Activated CD8-positive, alpha-beta memory T cell treated with anti-CD3 and anti-CD28 coated beads for 48 hours (primary cell): ENCODE data around the gene LPAR1.
"Not testable (repeated sequence)": the region's sequence is repeated elsewhere in the genome, so short reads cannot be mapped to it uniquely, and the experiment has no call there.

Experiments used
- DNase-seq, 3 experiments: peaks; one replicate each; pipeline ENCODE4 v3.0.0-alpha.2; 2020; ENCODE audit warnings: low read depth in 2 of 3, low spot score in 2 of 3

LPAR1 gene

DNA sequence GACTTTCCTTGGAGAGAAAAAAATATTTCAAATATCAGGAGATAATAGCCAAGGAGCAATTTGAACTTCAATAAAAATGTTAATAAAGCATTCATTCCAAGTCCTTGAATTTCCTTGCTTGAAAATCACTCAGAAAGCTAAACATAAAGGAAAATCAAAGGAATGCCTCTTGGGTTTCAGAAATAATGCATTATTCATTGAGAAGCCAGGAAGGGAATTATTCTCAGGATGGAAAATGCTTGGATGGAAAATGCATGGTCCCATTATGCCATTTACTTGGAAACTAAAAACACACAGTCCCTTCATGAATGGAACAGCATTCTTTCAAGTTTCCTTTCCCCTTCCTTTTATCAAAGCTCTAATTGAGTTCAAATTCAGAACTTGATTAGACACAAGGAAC lies 160.9 kb downstream of the LPAR1 start:
- no peak for DNase-seq

- DNase-seq = no peak
Measured at GRCh38 chr9:110876929-110877328, 161.3 kb downstream of the LPAR1 start.

DNA sequence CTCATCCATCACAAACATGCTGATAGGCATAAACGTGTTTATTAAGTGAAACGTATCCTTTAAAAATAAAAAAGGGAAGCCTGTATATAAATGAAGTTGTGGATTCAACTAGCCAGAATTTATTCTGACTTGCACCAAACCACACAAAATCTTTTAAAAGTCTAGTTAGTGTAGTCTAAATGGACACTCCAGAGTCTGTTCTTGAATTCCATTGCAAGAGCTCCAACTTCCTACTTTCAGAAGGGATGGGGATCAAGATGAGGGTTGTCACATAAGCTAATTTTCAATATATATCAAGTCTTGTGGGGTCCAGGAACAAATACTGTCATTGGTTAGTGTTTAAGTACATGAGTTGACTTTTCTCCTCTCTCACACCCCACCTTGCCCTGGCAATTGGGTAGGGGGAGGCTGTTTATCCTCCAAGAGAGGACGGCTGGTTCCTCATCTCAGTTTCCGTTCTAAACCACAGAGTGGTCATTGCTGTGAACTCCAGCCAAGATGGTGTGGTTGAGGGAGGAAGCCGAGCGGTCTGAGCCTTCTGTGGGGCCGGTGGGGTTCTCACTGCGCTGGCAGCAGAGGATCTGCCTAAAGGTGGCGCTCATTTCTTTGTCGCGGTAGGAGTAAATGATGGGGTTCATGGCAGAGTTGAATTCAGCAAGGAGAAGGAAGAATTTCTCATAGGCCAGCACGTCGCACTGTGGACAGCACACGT lies 163.2 kb downstream of the LPAR1 start:
- DNase-seq = no peak

DNA sequence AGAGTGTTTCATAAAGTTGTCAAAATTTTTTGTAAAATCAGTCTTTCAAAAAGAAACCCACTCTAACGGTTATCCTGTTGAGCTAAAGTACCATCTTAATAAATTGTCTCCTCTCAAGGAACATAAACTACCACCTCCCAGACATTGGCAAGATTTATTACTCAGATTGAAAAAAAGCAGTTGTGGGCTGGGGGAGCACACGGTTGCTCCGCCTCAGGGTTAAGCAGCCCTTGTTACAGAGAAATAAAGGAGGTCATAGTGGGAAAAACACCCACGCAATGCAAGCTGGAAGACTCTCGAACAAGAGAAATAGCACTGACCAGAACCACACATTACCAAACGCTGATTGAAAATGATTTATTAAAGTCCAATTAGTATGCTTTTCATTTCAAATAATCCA lies 165.3 kb downstream of the LPAR1 start:
- no peak for DNase-seq

- DNase-seq = no peak
Measured at GRCh38 chr9:110871736-110872135, 166.5 kb downstream of the LPAR1 start.

GRCh38 chr9:110869931-110870330 lies 168.3 kb downstream of the LPAR1 start:
- DNase-seq = no peak

GRCh38 chr9:110864011-110864410 lies 174.3 kb downstream of the LPAR1 start:
- DNase-seq = no peak

DNA sequence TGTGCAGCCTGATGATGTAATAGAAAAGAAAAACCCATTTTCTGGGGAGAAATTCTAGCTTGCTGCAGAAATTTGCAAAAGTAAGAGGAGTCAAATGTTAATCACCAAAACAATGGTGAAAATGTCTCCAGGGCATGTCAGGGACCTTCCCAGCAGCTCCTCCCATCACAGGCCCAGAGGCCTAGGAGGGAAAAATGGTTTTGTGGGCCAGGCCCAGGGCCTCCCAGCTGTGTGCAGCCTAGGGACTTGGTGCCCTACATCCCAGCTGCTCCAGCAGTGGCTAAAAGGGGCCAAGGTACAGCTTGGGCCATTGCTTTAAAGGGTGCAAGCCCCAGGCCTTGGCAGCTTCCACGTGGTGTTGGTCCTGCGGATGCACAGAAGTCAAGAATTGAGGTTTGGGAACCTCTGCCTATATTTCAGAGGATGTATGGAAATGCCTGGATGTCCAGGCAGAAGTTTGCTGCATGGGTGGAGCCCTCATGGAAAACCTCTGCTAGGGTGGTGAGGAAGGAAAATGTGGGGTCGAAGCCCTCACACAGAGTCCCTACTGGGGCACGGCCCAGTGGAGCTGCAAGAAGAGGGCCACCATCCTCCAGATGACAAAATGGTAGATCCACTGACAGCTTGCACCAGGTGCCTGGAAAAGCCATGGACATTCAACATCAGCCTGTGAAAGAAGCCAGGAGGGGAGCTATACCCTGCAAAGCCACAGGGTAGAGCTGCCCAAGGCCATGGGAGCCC lies 176.7 kb downstream of the LPAR1 start:
- DNase-seq = not testable (repeated sequence)

GRCh38 chr9:110856772-110857171 lies 181.5 kb downstream of the LPAR1 start:
- no peak for DNase-seq

- no peak for DNase-seq
Measured at GRCh38 chr9:110850401-110851135, 187.7 kb downstream of the LPAR1 start.

GRCh38 chr9:110847671-110848070 lies 190.6 kb downstream of the LPAR1 start:
- DNase-seq = no peak

DNA sequence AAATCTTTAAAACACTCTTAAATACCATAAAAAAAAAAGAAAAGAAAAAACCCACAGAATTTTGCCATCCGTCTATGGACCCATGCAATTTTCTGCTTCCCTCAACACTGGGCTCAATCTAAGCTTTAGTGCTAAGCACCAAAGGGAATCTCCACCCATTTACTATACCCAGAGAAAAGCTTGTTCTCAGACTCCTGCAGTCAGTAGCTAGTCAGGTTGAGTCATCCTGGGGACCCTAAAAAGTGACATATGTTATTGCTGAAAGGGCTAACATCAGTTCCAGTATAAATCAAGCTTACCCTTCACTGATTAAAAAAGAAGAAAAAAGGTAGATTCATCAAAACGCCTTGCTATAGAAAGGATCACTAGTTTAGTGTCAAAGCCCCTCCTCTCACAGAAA lies 192.1 kb downstream of the LPAR1 start:
- no peak for DNase-seq

DNA sequence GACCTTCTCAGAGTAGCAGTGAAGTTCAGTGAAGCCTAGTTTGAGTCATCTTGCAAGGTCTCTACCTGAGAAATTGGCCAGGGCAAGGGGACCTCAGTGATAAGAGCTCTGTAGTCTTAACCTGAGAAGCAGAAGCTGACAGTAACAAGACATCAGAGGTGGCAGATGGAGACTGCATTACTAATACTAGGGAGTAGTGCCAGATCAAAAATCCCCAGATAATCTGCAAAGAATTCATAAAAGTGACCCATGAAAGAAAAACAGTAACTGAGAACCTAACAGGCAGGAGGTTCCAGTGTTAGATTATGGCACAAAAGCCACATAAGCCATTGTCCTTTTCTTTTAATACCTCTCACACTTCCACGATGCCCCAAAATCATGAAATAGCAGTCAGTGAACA lies 194.1 kb downstream of the LPAR1 start:
- no peak for DNase-seq

GRCh38 chr9:110842986-110843385 lies 195.3 kb downstream of the LPAR1 start:
- DNase-seq = no peak

DNA sequence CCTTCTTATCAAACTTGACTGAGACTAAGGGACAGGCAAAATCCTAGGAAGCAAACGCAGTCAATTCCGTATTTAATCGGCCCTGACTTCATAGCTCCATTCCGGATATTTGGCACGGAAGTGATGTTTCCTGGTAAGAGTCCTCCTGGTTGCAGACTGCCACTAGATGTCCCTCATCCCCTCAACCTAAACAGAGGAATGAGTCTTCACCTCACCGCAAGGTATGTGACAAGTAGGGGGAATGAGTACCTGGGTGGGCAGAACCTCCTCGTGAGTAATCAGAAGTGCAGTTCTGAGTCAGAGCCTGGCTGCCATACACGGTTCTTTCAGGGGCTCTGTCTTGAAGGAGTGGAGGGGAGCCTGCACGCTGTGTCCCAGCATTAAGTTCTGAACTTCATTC lies 196.1 kb downstream of the LPAR1 start:
- no peak for DNase-seq

GRCh38 chr9:110837401-110838005 lies 200.8 kb downstream of the LPAR1 start:
- no peak for DNase-seq

GRCh38 chr9:110835859-110836271 lies 202.4 kb downstream of the LPAR1 start:
- DNase-seq = no peak

- no peak for DNase-seq
Measured at GRCh38 chr9:110835404-110835803, 202.9 kb downstream of the LPAR1 start.

- no peak for DNase-seq
Measured at GRCh38 chr9:110832926-110833325, 205.3 kb downstream of the LPAR1 start.

GRCh38 chr9:110830495-110830894 lies 207.8 kb downstream of the LPAR1 start:
- no peak for DNase-seq

DNA sequence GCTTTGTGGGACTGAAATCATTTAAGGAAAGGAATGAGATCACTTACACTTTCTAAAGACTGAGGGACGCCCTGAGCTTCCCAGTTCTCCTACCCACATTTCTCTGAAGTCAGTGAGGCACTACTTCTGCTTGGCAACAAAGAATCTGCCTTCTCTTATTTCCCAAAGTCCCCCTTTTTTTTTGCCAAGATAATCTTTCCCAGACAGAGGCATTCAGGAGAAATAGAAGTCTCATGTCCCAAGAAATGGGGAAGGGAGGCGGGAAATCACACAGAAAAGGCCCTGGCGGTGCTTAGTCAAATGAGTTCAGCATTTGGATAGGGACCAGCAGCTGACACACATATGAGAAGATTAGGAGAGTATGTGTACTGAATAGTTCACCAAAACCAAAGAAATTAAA lies 210.0 kb downstream of the LPAR1 start:
- no peak for DNase-seq

GRCh38 chr9:110826400-110826799 lies 211.9 kb downstream of the LPAR1 start:
- DNase-seq = not testable (repeated sequence)
